Large intestine (tissue), 3 donors: Measurements from ENCODE around the gene PPY. TPM values are rescaled to one million over a fixed set of nuclear protein-coding genes. Genes with fewer than 3 reads are reported as not detected.

ENCODE experiments used
- DNase-seq, 2 donors: peaks; one replicate each; pipeline versions ENCODE4 v3.0.0 to v3.0.0-alpha.2; 2013
- H3K27ac ChIP-seq: one replicate; pipeline ENCODE4 v1.5.1; 2013; ENCODE audit warnings: low read length
- H3K27me3 ChIP-seq: 2 replicates; pipeline ENCODE4 v1.6.1; 2013; ENCODE audit warnings: low read length; ENCODE audit not compliant: control insufficient read depth, insufficient read depth
- H3K36me3 ChIP-seq: 2 replicates; pipeline ENCODE4 v1.6.1; 2013; ENCODE audit warnings: low read length; ENCODE audit not compliant: control insufficient read depth, insufficient read depth
- H3K4me1 ChIP-seq: one replicate; pipeline ENCODE4 v1.6.1; 2013; ENCODE audit warnings: low read length; ENCODE audit not compliant: control insufficient read depth, insufficient read depth
- H3K4me3 ChIP-seq: one replicate; pipeline ENCODE4 v1.5.1; 2013; ENCODE audit warnings: low read length
- H3K9me3 ChIP-seq: one replicate; pipeline ENCODE4 v1.6.1; 2013; ENCODE audit warnings: mild to moderate bottlenecking, low read depth, low read length, moderate library complexity; ENCODE audit not compliant: control insufficient read depth
- WGBS: methylation state at CpG from one replicate; pipeline ENCODE4 v1.1.5; 2013; ENCODE audit warnings: low lambda C conversion rate; ENCODE audit not compliant: insufficient coverage; 5-methylcytosine and 5-hydroxymethylcytosine counted together
- polyA plus RNA-seq: library from polyadenylated mRNA; unstranded; fragments of 120-200 nt; gene quantifications from one replicate; pipeline ENCODE4 v1.2.1, GENCODE V29; 2013

The PPY gene
- polyA plus RNA-seq, 1 donor = 0.34 TPM

DNA sequence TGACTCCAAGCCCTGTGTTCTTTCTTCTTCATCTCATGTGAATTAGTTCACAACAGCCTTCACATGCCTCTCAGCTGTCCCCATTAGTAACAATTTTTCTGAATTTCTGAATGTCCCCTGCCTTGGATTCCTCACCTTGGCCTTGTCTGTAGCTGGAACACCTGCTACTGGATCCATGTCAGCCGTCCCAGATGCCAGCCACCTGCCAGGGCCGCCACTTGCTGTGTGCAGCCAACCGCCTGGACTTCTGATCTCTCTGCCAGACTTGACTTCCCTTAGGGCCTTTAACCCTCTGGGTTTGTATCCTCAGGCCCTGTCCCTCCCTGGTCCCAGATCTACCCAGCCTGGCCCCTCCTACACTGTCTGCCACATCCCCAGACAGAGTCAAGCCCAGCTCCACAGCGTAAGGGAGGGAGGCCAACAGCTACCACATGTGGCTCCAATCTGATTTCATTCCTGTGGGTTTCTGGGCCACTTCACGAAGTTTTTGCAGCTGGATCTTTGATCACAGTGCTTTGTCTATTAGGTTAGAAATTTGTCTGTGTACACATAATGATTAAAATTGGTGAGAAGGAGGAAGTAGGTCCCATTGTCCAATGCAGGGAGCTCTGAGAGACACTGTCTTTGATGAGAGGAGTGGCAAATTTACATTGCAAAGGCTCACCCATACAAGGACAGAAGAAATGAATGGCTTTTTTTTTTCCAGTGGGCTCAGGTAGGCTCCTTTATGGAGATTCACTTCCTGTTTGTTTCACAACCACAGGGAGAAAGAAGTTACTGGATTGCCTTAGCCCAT is 50.2 kb downstream of the PPY start:
- no peak overlapping the region for H3K27ac ChIP-seq
- H3K9me3 ChIP-seq = no peaks in the 10 kb centered on the region
- H3K36me3 ChIP-seq = no peaks in the 10 kb centered on the region
- no peak overlapping the region for H3K4me3 ChIP-seq
- peaks cover 4% of the 10 kb centered on the region for H3K27me3 ChIP-seq
- no peaks in the 10 kb centered on the region for H3K4me1 ChIP-seq
- no CpG with 5 or more reads among the region's 5 CpGs for WGBS
- DNase-seq = no peak

Other genes starting within 250 kb of the PPY start
- not detected for gene SOST, start 183.7 kb downstream of the PPY start, polyA plus RNA-seq
- gene DUSP3, start 163.5 kb downstream of the PPY start, polyA plus RNA-seq = 68.7 TPM
- gene CFAP97D1, start 162.0 kb downstream of the PPY start, polyA plus RNA-seq = 0.04 TPM
- 4.9 TPM for gene MPP3, start 109.3 kb downstream of the PPY start, polyA plus RNA-seq
- 0.30 TPM for gene CD300LG, start 95.3 kb downstream of the PPY start, polyA plus RNA-seq
- 3.4 TPM for gene MPP2, start 34.9 kb downstream of the PPY start, polyA plus RNA-seq
- gene PYY, start 11.5 kb upstream of the PPY start, polyA plus RNA-seq = 36.2 TPM
- 37.5 TPM for gene NAGS, start 62.1 kb upstream of the PPY start, polyA plus RNA-seq
- 47.5 TPM for gene TMEM101, start 72.5 kb upstream of the PPY start, polyA plus RNA-seq
- 31.5 TPM for gene LSM12, start 124.2 kb upstream of the PPY start, polyA plus RNA-seq
- 57.5 TPM for gene G6PC3, start 128.3 kb upstream of the PPY start, polyA plus RNA-seq
- gene HDAC5, start 181.2 kb upstream of the PPY start, polyA plus RNA-seq = 35.9 TPM
- gene HROB, start 199.5 kb upstream of the PPY start, polyA plus RNA-seq = 3.1 TPM
- gene ASB16, start 228.2 kb upstream of the PPY start, polyA plus RNA-seq = 2.5 TPM
- gene TMUB2, start 244.5 kb upstream of the PPY start, polyA plus RNA-seq = 41.5 TPM